ENCODE data around the gene EIF4B.

DNA sequence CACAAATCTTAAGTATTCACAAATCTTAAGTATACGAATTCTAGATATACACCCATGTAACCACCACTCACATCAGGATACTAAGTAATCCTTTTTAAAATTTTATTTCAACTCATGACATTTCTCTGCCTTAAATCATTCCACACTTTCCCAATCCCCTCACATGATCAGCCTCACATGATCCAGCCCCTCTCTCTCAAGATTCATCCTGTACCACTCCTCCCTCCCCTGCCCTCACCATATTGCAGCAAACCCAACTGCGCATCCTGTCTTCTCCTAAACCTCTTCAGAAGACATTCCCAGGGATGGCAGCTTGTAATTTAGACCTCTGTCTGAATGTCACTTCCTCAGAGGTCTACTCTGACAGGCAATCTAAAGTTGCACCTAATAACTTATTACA is 1.7 kb upstream of the EIF4B start:
- TF ChIP-seq POLR2A (IDR thresholded peaks at IDR 0.05; ENCODE audit: low read depth, low read length) (no peak), TAF1 (IDR thresholded peaks at IDR 0.05; ENCODE audit: borderline replicate concordance, low read depth, low read length) (no peak), POLR2AphosphoS5 (IDR thresholded peaks at IDR 0.05; ENCODE audit: low read depth, low read length) (no peak)

Data from GM12892 (cell line).